Measurements from ENCODE around the gene TNKS1BP1. TPM values are rescaled to one million over a fixed set of nuclear protein-coding genes. Genes with fewer than 3 reads are reported as not detected.
A peak's percentile ranks its signal among the peaks of the same experiment; 100 is the strongest.

The TNKS1BP1 gene
- total and polyA plus RNA-seq, 2 experiments from 2014 or later: 64.2 to 72.2 TPM

GRCh38 chr11:57342702-57343101 is 17.9 kb upstream of the TNKS1BP1 start:
- no peak overlapping the region for H3K27ac Mint-ChIP-seq
- H3K4me3 Mint-ChIP-seq: 0 out of 3 replicates have a peak overlapping the region, but pooled peaks have one; percentile 8
- no peaks in the 10 kb centered on the region for H4K20me1 ChIP-seq (replicated peaks; ENCODE audit: insufficient read depth)
- H3K9me3 Mint-ChIP-seq: no peaks in the 10 kb centered on the region
- H3F3A ChIP-seq (replicated peaks; ENCODE audit: low read depth): 0 out of 2 replicates have a peak, but pooled peaks cover 3% of the 10 kb centered on the region
- TF ChIP-seq ETS1 (IDR thresholded peaks at IDR 0.05) (no peak), JUNB (IDR thresholded peaks at IDR 0.05; ENCODE audit: unreplicated experiment) (no peak), ZNF462 (CRISPR knock-in tag; IDR thresholded peaks at IDR 0.05) (no peak)
- peaks cover 17% of the 10 kb centered on the region for H3K27me3 Mint-ChIP-seq (ENCODE audit: insufficient read depth, low read depth, poor library complexity)
- no peaks in the 10 kb centered on the region for H3K36me3 ChIP-seq (ENCODE audit: insufficient read depth)
- H3K9me2 ChIP-seq (ENCODE audit: insufficient read depth): no peaks in the 10 kb centered on the region
- DNase-seq (ENCODE audit: low spot score) (no peak), ATAC-seq (no peak)
- H3K4me2 ChIP-seq: no peak overlapping the region
- peaks cover 48% of the 10 kb centered on the region for H3K4me1 ChIP-seq (ENCODE audit: insufficient read depth)
- H2AFZ ChIP-seq: peak overlapping the region; percentile 72
- H3K4me1 Mint-ChIP-seq: peaks cover 59% of the 10 kb centered on the region
- peaks cover 8% of the 10 kb centered on the region; the same call in 1 of the 2 replicates for H3K27me3 ChIP-seq (ENCODE audit: insufficient read depth)
- H3K36me3 Mint-ChIP-seq (ENCODE audit: low read depth): no peaks in the 10 kb centered on the region; the same call in 2 of the 3 replicates
- no peak overlapping the region for H3K27ac ChIP-seq (ENCODE audit: low read depth)
- H3K4me3 ChIP-seq: no peak overlapping the region
- H3K79me2 ChIP-seq (replicated peaks; ENCODE audit: insufficient read depth): no peaks in the 10 kb centered on the region

GRCh38 chr11:57341250-57341808 is 16.6 kb upstream of the TNKS1BP1 start:
- Histone ChIP-seq H3K79me2 (replicated peaks; ENCODE audit: insufficient read depth) (0 out of 2 replicates have a peak, but pooled peaks cover 4% of the 10 kb centered on the region), H4K20me1 (replicated peaks; ENCODE audit: insufficient read depth) (no peaks in the 10 kb centered on the region), H3K4me3 (no peak overlapping the region), H3K4me2 (no peak overlapping the region), H3K36me3 (ENCODE audit: insufficient read depth) (no peaks in the 10 kb centered on the region), H3F3A (replicated peaks; ENCODE audit: low read depth) (0 out of 2 replicates have a peak, but pooled peaks cover 3% of the 10 kb centered on the region), H2AFZ (no peak overlapping the region), H3K4me1 (ENCODE audit: insufficient read depth) (peaks cover 51% of the 10 kb centered on the region), H3K9me2 (ENCODE audit: insufficient read depth) (no peaks in the 10 kb centered on the region), H3K27me3 (ENCODE audit: insufficient read depth) (peaks cover 8% of the 10 kb centered on the region; the same call in 1 of the 2 replicates), H3K27ac (ENCODE audit: low read depth) (no peak overlapping the region)
- Mint-ChIP-seq H3K27ac (no peak overlapping the region), H3K4me3 (no peak overlapping the region; the same call in 2 of the 3 replicates), H3K36me3 (ENCODE audit: low read depth) (no peaks in the 10 kb centered on the region; the same call in 2 of the 3 replicates), H3K9me3 (no peaks in the 10 kb centered on the region), H3K4me1 (peaks cover 59% of the 10 kb centered on the region), H3K27me3 (ENCODE audit: insufficient read depth, low read depth, poor library complexity) (peaks cover 16% of the 10 kb centered on the region)
- ATAC-seq: no peak
- no peak for DNase-seq (ENCODE audit: low spot score)
- no peak for TF ChIP-seq CTCF (conservative IDR thresholded peaks at IDR 0.05; ENCODE audit: low read depth in 2 of 2)
- TF ChIP-seq ZNF114 (CRISPR knock-in tag; IDR thresholded peaks at IDR 0.05): no peak
- TF ChIP-seq STAT1 (IDR thresholded peaks at IDR 0.05; ENCODE audit: unreplicated experiment): no peak
- no peak for TF ChIP-seq ETS1 (IDR thresholded peaks at IDR 0.05)
- TF ChIP-seq EZH2 (IDR thresholded peaks at IDR 0.05; ENCODE audit: low read depth, unreplicated experiment): no peak

Measured in GM23338 (cell line).